ENCODE results near the gene ZRSR2. TPM values are rescaled to one million over a fixed set of nuclear protein-coding genes. Genes with fewer than 3 reads are reported as not detected.
A peak's percentile ranks its signal among the peaks of the same experiment; 100 is the strongest.

Gene ZRSR2
- total RNA-seq, 5 donors from 2014 or later (not counting 1 experiment from before 2014, with no cell fraction given): 18.5 to 35.4 (median 21.6) TPM

GRCh38 chrX:15834053-15834452, 43.8 kb downstream of the ZRSR2 start:
- Histone ChIP-seq H3K27ac (ENCODE audit: low read length) (no peak overlapping the region), H3K27me3 (replicated peaks in 1 of 2; ENCODE audit: control insufficient read depth in 2 of 2, extremely low read depth in 1 of 2, insufficient read depth in 2 of 2, low read length in 1 of 2) (no peaks in the 10 kb centered on the region), H3K9me3 (no peaks in the 10 kb centered on the region), H3K4me1 (ENCODE audit: control insufficient read depth in 1 of 2, extremely low read depth in 1 of 2, insufficient read depth in 2 of 2, low read length in 2 of 2) (no peaks in the 10 kb centered on the region), H3K4me3 (ENCODE audit: control insufficient read depth in 1 of 2, extremely low read depth in 1 of 2, low read length in 1 of 2) (no peak overlapping the region), H3K36me3 (ENCODE audit: control insufficient read depth in 2 of 2, extremely low read depth in 1 of 2, insufficient read depth in 1 of 2, low read length in 1 of 2) (no peaks in the 10 kb centered on the region)
- ATAC-seq (replicated peaks in 1 of 4) (no peak), DNase-seq (no peak)
- Mint-ChIP-seq H3K9me3 (no peaks in the 10 kb centered on the region), H3K36me3 (peaks cover 3% of the 10 kb centered on the region), H3K27me3 (no peaks in the 10 kb centered on the region), H3K27ac (no peak overlapping the region), H3K4me3 (no peak overlapping the region), H3K4me1 (peaks cover 0 to 5% (median 3%) of the 10 kb centered on the region in 3 donors)
- ChIA-PET CTCF (interaction anchor here in 1 of 2 donors (0.6 kb wide), 1 partner anchor 487 kb away, joined by 4 read pairs; no protein-coding TSS in a partner anchor), POLR2A (no interaction called here)
- no CpG with 5 or more reads among the region's 3 CpGs for WGBS (ENCODE audit: insufficient coverage)

DNA sequence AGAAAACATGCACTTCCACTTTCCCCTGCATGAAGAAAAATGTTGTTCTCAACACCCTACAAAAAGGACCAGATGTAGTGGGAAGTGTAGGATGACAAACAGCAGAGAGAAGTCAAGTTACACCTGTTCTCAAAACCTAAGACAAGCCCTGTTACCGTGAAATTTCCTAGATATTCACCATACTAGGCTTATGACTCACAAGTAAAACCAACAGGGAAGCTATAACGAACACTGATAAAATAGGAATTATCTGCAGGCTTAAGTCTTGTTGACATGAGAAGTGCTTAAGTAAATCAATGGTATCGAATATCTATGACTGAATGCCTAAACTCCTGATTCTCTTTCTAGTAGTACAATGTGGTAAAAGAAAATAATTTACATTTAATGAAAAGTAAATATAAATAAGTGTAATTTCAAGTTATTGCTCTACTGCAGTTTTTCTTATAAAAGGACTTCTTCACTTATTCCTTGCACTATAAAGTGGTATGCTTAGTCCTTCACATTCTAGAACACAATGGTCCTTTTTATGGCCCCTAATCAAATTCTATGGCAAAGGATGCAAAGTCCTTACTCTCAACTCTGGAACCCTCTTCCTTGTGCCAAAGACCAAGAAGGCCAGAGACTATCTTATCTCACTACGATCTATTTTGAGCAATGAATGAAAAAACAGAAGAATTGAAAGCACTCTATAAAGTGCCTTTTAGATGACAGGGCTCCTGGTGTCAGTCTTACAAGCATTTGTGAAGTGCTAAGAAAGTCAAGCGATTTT, 44.7 kb downstream of the ZRSR2 start:
- DNase-seq (no peak), ATAC-seq (replicated peaks in 1 of 4) (no peak)
- Histone ChIP-seq H3K4me3 (ENCODE audit: control insufficient read depth in 1 of 2, extremely low read depth in 1 of 2, low read length in 1 of 2) (no peak overlapping the region), H3K27me3 (replicated peaks in 1 of 2; ENCODE audit: control insufficient read depth in 2 of 2, extremely low read depth in 1 of 2, insufficient read depth in 2 of 2, low read length in 1 of 2) (no peaks in the 10 kb centered on the region), H3K27ac (ENCODE audit: low read length) (no peak overlapping the region), H3K36me3 (ENCODE audit: control insufficient read depth in 2 of 2, extremely low read depth in 1 of 2, insufficient read depth in 1 of 2, low read length in 1 of 2) (no peaks in the 10 kb centered on the region), H3K4me1 (ENCODE audit: control insufficient read depth in 1 of 2, extremely low read depth in 1 of 2, insufficient read depth in 2 of 2, low read length in 2 of 2) (no peaks in the 10 kb centered on the region), H3K9me3 (no peaks in the 10 kb centered on the region)
- peaks cover 3% of the 10 kb centered on the region for H3K36me3 Mint-ChIP-seq
- H3K9me3 Mint-ChIP-seq: no peaks in the 10 kb centered on the region
- no CpG with 5 or more reads among the region's 5 CpGs for WGBS (ENCODE audit: insufficient coverage)
- peaks cover 0 to 3% (median 3%) of the 10 kb centered on the region in 3 donors for H3K4me1 Mint-ChIP-seq
- H3K27me3 Mint-ChIP-seq: no peaks in the 10 kb centered on the region
- no peak overlapping the region for H3K4me3 Mint-ChIP-seq
- POLR2A ChIA-PET: interaction anchor here in 1 of 2 donors (0.6 kb wide), 2 partner anchors 10 to 96 kb away, joined by 3 read pairs; no protein-coding TSS in a partner anchor
- CTCF ChIA-PET: interaction anchor here in 1 of 2 donors (0.5 kb wide), 1 partner anchor 130 kb away, joined by 7 read pairs; no protein-coding TSS in a partner anchor
- no peak overlapping the region for H3K27ac Mint-ChIP-seq

DNA sequence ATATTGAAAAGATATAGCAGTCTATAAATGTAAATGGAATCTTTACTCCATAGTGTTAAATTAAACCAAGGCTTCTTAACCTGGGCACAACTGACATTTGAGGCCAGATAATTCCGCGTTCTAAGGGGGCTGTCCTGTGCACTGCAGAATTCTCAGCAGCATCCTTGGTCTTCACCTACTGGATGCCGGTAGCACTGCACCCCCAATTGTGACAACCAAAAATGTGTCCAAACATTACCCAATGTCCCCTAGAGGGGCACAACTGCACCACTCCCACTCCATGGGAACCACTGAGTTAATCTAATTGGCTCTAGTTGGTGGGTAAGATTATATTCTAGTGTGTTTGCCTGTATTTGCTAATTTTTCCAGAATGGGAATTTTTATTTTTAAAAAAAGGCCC, 47.7 kb downstream of the ZRSR2 start:
- H3K4me1 ChIP-seq (ENCODE audit: control insufficient read depth in 1 of 2, extremely low read depth in 1 of 2, insufficient read depth in 2 of 2, low read length in 2 of 2): no peaks in the 10 kb centered on the region
- H3K4me1 Mint-ChIP-seq: peaks cover 0 to 5% (median 3%) of the 10 kb centered on the region in 3 donors
- WGBS (ENCODE audit: insufficient coverage): no CpG with 5 or more reads among the region's 3 CpGs
- H3K36me3 ChIP-seq (ENCODE audit: control insufficient read depth in 2 of 2, extremely low read depth in 1 of 2, insufficient read depth in 1 of 2, low read length in 1 of 2): peaks cover 4 to 5% of the 10 kb centered on the region in 2 donors
- H3K27ac ChIP-seq (ENCODE audit: low read length): no peak overlapping the region
- no peaks in the 10 kb centered on the region for H3K27me3 ChIP-seq (replicated peaks in 1 of 2; ENCODE audit: control insufficient read depth in 2 of 2, extremely low read depth in 1 of 2, insufficient read depth in 2 of 2, low read length in 1 of 2)
- no peak overlapping the region for H3K4me3 Mint-ChIP-seq
- ATAC-seq (replicated peaks in 1 of 4) (peak in 2 of 4 experiments; percentile 53 to 70), DNase-seq (peak in 15 of 35 experiments; percentile 1 to 28 (median 10))
- no peak overlapping the region for H3K4me3 ChIP-seq (ENCODE audit: control insufficient read depth in 1 of 2, extremely low read depth in 1 of 2, low read length in 1 of 2)
- ChIA-PET POLR2A (no interaction called here), CTCF (interaction anchor here in 1 of 2 donors (0.8 kb wide), 1 partner anchor 10 kb away, joined by 5 read pairs; no protein-coding TSS in a partner anchor)
- H3K27me3 Mint-ChIP-seq: no peaks in the 10 kb centered on the region
- peaks cover 7% of the 10 kb centered on the region for H3K36me3 Mint-ChIP-seq
- H3K9me3 ChIP-seq: no peaks in the 10 kb centered on the region
- H3K27ac Mint-ChIP-seq: no peak overlapping the region
- H3K9me3 Mint-ChIP-seq: no peaks in the 10 kb centered on the region

DNA sequence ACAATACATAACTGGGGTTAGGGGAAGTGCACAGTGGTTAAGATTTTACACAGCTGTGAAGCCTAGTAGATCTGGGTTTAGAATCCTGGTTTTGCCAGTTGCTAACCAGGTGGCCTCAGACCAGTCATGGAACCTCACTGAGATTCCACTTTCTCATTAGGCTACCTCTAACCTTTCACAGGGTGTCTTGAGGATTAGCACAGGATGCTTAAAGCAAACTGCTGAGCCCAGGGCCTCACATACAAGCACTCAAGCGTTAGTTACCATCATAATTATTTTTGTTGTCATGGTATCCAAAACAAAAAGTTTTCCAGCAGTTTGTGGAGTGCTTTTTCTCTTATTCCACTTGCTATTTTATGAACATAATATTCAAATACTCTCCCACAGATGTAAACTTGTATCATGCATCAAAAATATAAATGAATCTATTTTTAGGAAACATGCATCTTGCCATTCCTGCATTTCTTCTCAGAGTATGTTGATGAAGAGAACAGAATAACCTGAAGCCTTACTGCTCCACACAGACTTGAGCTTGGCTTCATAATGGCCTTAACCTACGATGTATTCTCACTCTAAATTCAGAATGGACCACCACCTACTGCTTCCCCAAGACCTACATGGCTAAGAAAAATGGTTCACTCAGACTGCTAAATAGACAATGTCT, 51.7 kb downstream of the ZRSR2 start:
- Mint-ChIP-seq H3K27me3 (no peaks in the 10 kb centered on the region), H3K27ac (no peak overlapping the region), H3K4me1 (peaks cover 0 to 4% (median 4%) of the 10 kb centered on the region in 3 donors), H3K36me3 (peaks cover 13% of the 10 kb centered on the region), H3K4me3 (no peak overlapping the region), H3K9me3 (no peaks in the 10 kb centered on the region)
- no peak for ATAC-seq (replicated peaks in 1 of 4)
- no peak overlapping the region for H3K27ac ChIP-seq (ENCODE audit: low read length)
- peaks cover 7 to 12% of the 10 kb centered on the region in 2 donors for H3K36me3 ChIP-seq (ENCODE audit: control insufficient read depth in 2 of 2, extremely low read depth in 1 of 2, insufficient read depth in 1 of 2, low read length in 1 of 2)
- DNase-seq: no peak
- no peak overlapping the region for H3K4me3 ChIP-seq (ENCODE audit: control insufficient read depth in 1 of 2, extremely low read depth in 1 of 2, low read length in 1 of 2)
- no CpG with 5 or more reads among the region's 2 CpGs for WGBS (ENCODE audit: insufficient coverage)
- ChIA-PET CTCF (interaction anchor here in 1 of 2 donors (0.5 kb wide), 1 partner anchor 853 kb away, joined by 4 read pairs; no protein-coding TSS in a partner anchor), POLR2A (interaction anchor here in 1 of 2 donors (0.6 kb wide), 1 partner anchor 832 kb away, joined by 3 read pairs; no protein-coding TSS in a partner anchor)
- no peaks in the 10 kb centered on the region for H3K4me1 ChIP-seq (ENCODE audit: control insufficient read depth in 1 of 2, extremely low read depth in 1 of 2, insufficient read depth in 2 of 2, low read length in 2 of 2)
- no peaks in the 10 kb centered on the region for H3K27me3 ChIP-seq (replicated peaks in 1 of 2; ENCODE audit: control insufficient read depth in 2 of 2, extremely low read depth in 1 of 2, insufficient read depth in 2 of 2, low read length in 1 of 2)
- no peaks in the 10 kb centered on the region for H3K9me3 ChIP-seq

- H3K4me3 ChIP-seq (ENCODE audit: control insufficient read depth in 1 of 2, extremely low read depth in 1 of 2, low read length in 1 of 2): no peak overlapping the region
- Mint-ChIP-seq H3K9me3 (no peaks in the 10 kb centered on the region), H3K36me3 (peaks cover 13% of the 10 kb centered on the region), H3K27ac (no peak overlapping the region), H3K27me3 (no peaks in the 10 kb centered on the region), H3K4me3 (no peak overlapping the region), H3K4me1 (peaks cover 5 to 10% (median 9%) of the 10 kb centered on the region in 3 donors)
- H3K27me3 ChIP-seq (replicated peaks in 1 of 2; ENCODE audit: control insufficient read depth in 2 of 2, extremely low read depth in 1 of 2, insufficient read depth in 2 of 2, low read length in 1 of 2): no peaks in the 10 kb centered on the region
- no peaks in the 10 kb centered on the region for H3K4me1 ChIP-seq (ENCODE audit: control insufficient read depth in 1 of 2, extremely low read depth in 1 of 2, insufficient read depth in 2 of 2, low read length in 2 of 2)
- no peak for DNase-seq
- peaks cover 7 to 14% of the 10 kb centered on the region in 2 donors for H3K36me3 ChIP-seq (ENCODE audit: control insufficient read depth in 2 of 2, extremely low read depth in 1 of 2, insufficient read depth in 1 of 2, low read length in 1 of 2)
- ChIA-PET CTCF (interaction anchor here in 1 of 2 donors (0.5 kb wide), 1 partner anchor 28 kb away, joined by 3 read pairs; no protein-coding TSS in a partner anchor), POLR2A (interaction anchor here in 1 of 2 donors (0.6 kb wide), 1 partner anchor 37 kb away, joined by 3 read pairs; no protein-coding TSS in a partner anchor)
- H3K27ac ChIP-seq (ENCODE audit: low read length): no peak overlapping the region
- H3K9me3 ChIP-seq: no peaks in the 10 kb centered on the region
- ATAC-seq (replicated peaks in 1 of 4): no peak
Measured at GRCh38 chrX:15843960-15844359, 53.7 kb downstream of the ZRSR2 start.

GRCh38 chrX:15848576-15848975, 58.3 kb downstream of the ZRSR2 start:
- ChIA-PET POLR2A (interaction anchor here in 1 of 2 donors (0.6 to 1.0 kb wide), 2 partner anchors 105 to 174 kb away, joined by 3 read pairs; no protein-coding TSS in a partner anchor), CTCF (interaction anchor here (0.6 to 0.7 kb wide), 3 partner anchors 11 to 225 kb away, joined by 3 to 8 read pairs (median 5); no protein-coding TSS in a partner anchor)
- no CpG with 5 or more reads among the region's 1 CpG for WGBS (ENCODE audit: insufficient coverage)
- H3K9me3 ChIP-seq: no peaks in the 10 kb centered on the region
- no peak for ATAC-seq (replicated peaks in 1 of 4)
- H3K27ac ChIP-seq (ENCODE audit: low read length): no peak overlapping the region
- no peak overlapping the region for H3K4me3 Mint-ChIP-seq
- no peak overlapping the region for H3K4me3 ChIP-seq (ENCODE audit: control insufficient read depth in 1 of 2, extremely low read depth in 1 of 2, low read length in 1 of 2)
- H3K4me1 Mint-ChIP-seq: peaks cover 16 to 38% (median 36%) of the 10 kb centered on the region in 3 donors
- peaks cover 0 to 13% of the 10 kb centered on the region in 2 donors for H3K36me3 ChIP-seq (ENCODE audit: control insufficient read depth in 2 of 2, extremely low read depth in 1 of 2, insufficient read depth in 1 of 2, low read length in 1 of 2)
- H3K9me3 Mint-ChIP-seq: no peaks in the 10 kb centered on the region
- H3K27ac Mint-ChIP-seq: no peak overlapping the region
- DNase-seq: no peak
- peaks cover 14% of the 10 kb centered on the region for H3K36me3 Mint-ChIP-seq
- H3K4me1 ChIP-seq (ENCODE audit: control insufficient read depth in 1 of 2, extremely low read depth in 1 of 2, insufficient read depth in 2 of 2, low read length in 2 of 2): peaks cover under 1 to 3% of the 10 kb centered on the region in 2 experiments
- no peaks in the 10 kb centered on the region for H3K27me3 ChIP-seq (replicated peaks in 1 of 2; ENCODE audit: control insufficient read depth in 2 of 2, extremely low read depth in 1 of 2, insufficient read depth in 2 of 2, low read length in 1 of 2)
- H3K27me3 Mint-ChIP-seq: no peaks in the 10 kb centered on the region
